Endothelial cell of umbilical vein (primary cell): ENCODE measurements around the gene HERC6. TPM values are rescaled to one million over a fixed set of nuclear protein-coding genes. Genes with fewer than 3 reads are reported as not detected.

Experiments
- polyA plus RNA-seq, 4 experiments: library from polyadenylated mRNA; depleted of rRNA in 3 of 4; stranded (reverse) in 3 of 4; unstranded in 1 of 4; fragments of >200 nt; gene quantifications; 2 replicates each; pipeline versions ENCODE4 v1.2.1 to v1.2.3, GENCODE V29; 2011 to 2012; ENCODE audit warnings: missing spikeins in 1 of 4
- small RNA-seq: library from RNA; depleted of rRNA; stranded (forward); fragments of <200 nt; gene quantifications from one replicate; pipeline ENCODE3, GENCODE V24; 2012; ENCODE audit warnings: low replicate concordance, low read depth; ENCODE audit not compliant: insufficient read depth, insufficient read length
- total RNA-seq: library from RNA; stranded (reverse); gene quantifications from 2 replicates; pipeline ENCODE4 v1.2.3, GENCODE V29; 2021

The HERC6 gene
- total and polyA plus RNA-seq, 2 donors (not counting 3 experiments of a cell fraction or from before 2014, with no cell fraction given): 2.1 to 5.0 TPM

Small RNA genes within 50 kb of the gene (small RNA-seq; reads per million reads assigned to genes)
- gene RF00019: not detected

Other genes with a start within 250 kb of the HERC6 start
- 5.0 and 6.4 TPM in 2 replicates for gene ABCG2, start 220.2 kb upstream of the HERC6 start, total RNA-seq
- gene ABCG2, start 220.2 kb upstream of the HERC6 start, polyA plus RNA-seq: 2.9 and 3.4 TPM in 2 replicates
- gene PPM1K, start 94.3 kb upstream of the HERC6 start, total RNA-seq: 8.6 and 10.4 TPM in 2 replicates
- gene PPM1K, start 94.3 kb upstream of the HERC6 start, polyA plus RNA-seq: 3.7 and 4.0 TPM in 2 replicates
- 0.30 and 0.91 TPM in 2 replicates for gene HERC5, start 78.3 kb downstream of the HERC6 start, total RNA-seq
- 0.19 and 0.25 TPM in 2 replicates for gene HERC5, start 78.3 kb downstream of the HERC6 start, polyA plus RNA-seq
- gene PYURF, start 144.9 kb downstream of the HERC6 start, total RNA-seq: 79.7 and 81.8 TPM in 2 replicates
- gene PYURF, start 144.9 kb downstream of the HERC6 start, polyA plus RNA-seq: 45.0 and 59.1 TPM in 2 replicates
- gene HERC3, start 213.6 kb downstream of the HERC6 start, total RNA-seq: 21.2 and 25.6 TPM in 2 replicates
- 4.3 and 6.3 TPM in 2 replicates for gene HERC3, start 213.6 kb downstream of the HERC6 start, polyA plus RNA-seq